K562 (cell line): ENCODE data around the gene PPP3CB. TPM values are rescaled to one million over a fixed set of nuclear protein-coding genes. Genes with fewer than 3 reads are reported as not detected.

Experiments
- AFF4 ChIP-seq: sonication (generic); formaldehyde crosslinking; IDR thresholded peaks from 2 replicates; pipeline ENCODE4 v1.8.0; 2023; ENCODE audit warnings: mild to moderate bottlenecking, missing genetic modification reagents
- CBFA2T3 ChIP-seq: fragments of 450-650 bp; IDR thresholded peaks from 2 replicates; pipeline ENCODE4 v1.6.1; 2017
- ETV6 ChIP-seq, 3 experiments: fragments of 150-350 bp in 1 of 3; sonication (generic) in 1 of 3; formaldehyde crosslinking in 1 of 3; IDR thresholded peaks; 2 replicates each; pipeline versions ENCODE4 v1.6.1 to v1.8.0; 2014 to 2022; ENCODE audit warnings: borderline replicate concordance in 2 of 3, low read depth in 2 of 3, antibody characterized with exemption in 1 of 3, low read length in 1 of 3, mild to moderate bottlenecking in 1 of 3, missing genetic modification reagents in 1 of 3
- JUN ChIP-seq, 2 experiments: sonication (generic) in 1 of 2; formaldehyde crosslinking in 1 of 2; IDR thresholded peaks; 2 replicates each; pipeline versions ENCODE4 v1.6.1 to v1.8.0; 2012 to 2022; ENCODE audit warnings: borderline replicate concordance in 2 of 2, mild to moderate bottlenecking in 2 of 2, improper control_type of control experiment in 1 of 2, low read depth in 1 of 2, low read length in 1 of 2, missing genetic modification reagents in 1 of 2
- KHSRP ChIP-seq: fragments of 450-650 bp; IDR thresholded peaks from 2 replicates; pipeline ENCODE4 v1.6.1; 2017
- MIER1 ChIP-seq: fragments of 450-650 bp; IDR thresholded peaks from 2 replicates; pipeline ENCODE4 v1.6.1; 2016; ENCODE audit warnings: antibody characterized with exemption, mild to moderate bottlenecking, low read depth
- MTF1 ChIP-seq: fragments of 250-450 bp; sonication (Bioruptor Pico); IDR thresholded peaks from 2 replicates; pipeline ENCODE4 v1.9.0; 2021; ENCODE audit warnings: moderate library complexity, mild to moderate bottlenecking, inconsistent platforms, borderline replicate concordance
- MYNN ChIP-seq, 2 experiments: sonication (generic); formaldehyde crosslinking in 1 of 2; IDR thresholded peaks; 2 replicates each; pipeline versions ENCODE4 v1.5.0 to v1.6.1; 2016 to 2020; ENCODE audit warnings: antibody characterized with exemption in 1 of 2, missing genetic modification reagents in 1 of 2
- PHB2 ChIP-seq: fragments of 450-650 bp; IDR thresholded peaks from 2 replicates; pipeline ENCODE4 v1.6.1; 2017; ENCODE audit warnings: low read depth
- PRMT5 ChIP-seq: sonication (generic); formaldehyde crosslinking; IDR thresholded peaks from 2 replicates; pipeline ENCODE4 v1.5.0; 2020; ENCODE audit warnings: missing genetic modification reagents
- SMARCE1 ChIP-seq: fragments of 450-650 bp; IDR thresholded peaks from 2 replicates; pipeline ENCODE4 v1.7.1; 2016; ENCODE audit warnings: mild to moderate bottlenecking
- SNRNP70 ChIP-seq: fragments of 200-400 bp; formaldehyde crosslinking; optimal IDR thresholded peaks from 2 replicates; pipeline ENCODE3; 2017; ENCODE audit warnings: low read depth, low read length
- TCF3 ChIP-seq: sonication (generic); formaldehyde crosslinking; IDR thresholded peaks from 2 replicates; pipeline ENCODE4 v1.4.0; 2020; ENCODE audit warnings: mild to moderate bottlenecking, missing genetic modification reagents
- XRCC3 ChIP-seq: fragments of 450-650 bp; IDR thresholded peaks from 2 replicates; pipeline ENCODE4 v1.6.1; 2017; ENCODE audit warnings: mild to moderate bottlenecking, moderate library complexity
- ZBTB26 ChIP-seq: fragments of 450-650 bp; formaldehyde crosslinking; IDR thresholded peaks from 2 replicates; pipeline ENCODE4 v1.4.0; 2022; ENCODE audit warnings: missing genetic modification characterization
- ZBTB8A ChIP-seq: fragments of 450-650 bp; IDR thresholded peaks from 2 replicates; pipeline ENCODE4 v1.6.1; 2018; ENCODE audit warnings: mild to moderate bottlenecking, moderate library complexity; ENCODE audit not compliant: partially characterized antibody
- ZNF12 ChIP-seq: sonication (generic); formaldehyde crosslinking; IDR thresholded peaks from 2 replicates; pipeline ENCODE4 v1.4.0; 2020; ENCODE audit warnings: mild to moderate bottlenecking, missing genetic modification reagents
- ZNF639 ChIP-seq, 2 experiments: fragments of 200-800 bp in 1 of 2; sonication (Bioruptor generic) in 1 of 2; sonication (generic) in 1 of 2; formaldehyde crosslinking in 1 of 2; IDR thresholded peaks in 1 of 2; conservative IDR thresholded peaks in 1 of 2; 2 replicates each; pipeline versions ENCODE4 v1.5.0 to v1.6.1; 2016 to 2020; ENCODE audit warnings: missing compliant biosample characterization in 1 of 2, missing genetic modification characterization in 1 of 2, missing genetic modification reagents in 1 of 2
- polyA plus RNA-seq, 8 experiments: library from polyadenylated mRNA; depleted of rRNA in 4 of 8; stranded (reverse) in 5 of 8; unstranded in 3 of 8; fragments of >200 nt; fragmentation: Nextera tagmentation in 2 of 8; fragmentation: Illumina TruSeq in 1 of 8; extraction: Ambion mirVana in 2 of 8; extraction: Trizol in 1 of 8; gene quantifications; 2 replicates each; pipeline versions ENCODE4 v1.2.1 to v1.2.3, GENCODE V29; 2011 to 2014; ENCODE audit warnings: inconsistent platforms in 1 of 8, missing spikeins in 1 of 8
- total RNA-seq, 7 experiments: library from RNA; depleted of rRNA in 6 of 7; stranded (reverse); fragments of >200 nt in 6 of 7; fragmentation: Illumina TruSeq in 2 of 7; extraction: Trizol in 2 of 7; gene quantifications; 2 replicates each; pipeline versions ENCODE4 v1.2.1 to v1.2.3, GENCODE V29; 2011 to 2021; ENCODE audit warnings: low replicate concordance in 1 of 7

The PPP3CB gene
- total and polyA plus RNA-seq, 9 of the 15 experiments (the other 6 are each of a cell fraction or from before 2014, with no cell fraction given): 9.6 to 27.6 (median 17.8) TPM

GRCh38 chr10:73456187-73456890, 39.5 kb downstream of the PPP3CB start (continued):
- TF ChIP-seq AFF4 (CRISPR knock-in tag) (peak; percentile 45; the same call in 1 of the 2 replicates), ZNF639 (CRISPR knock-in tag; conservative IDR thresholded peaks at IDR 0.05 in 1 of 2, IDR thresholded peaks at IDR 0.05 in 1 of 2) (peak in 1 of 2 experiments; percentile 97; a peak in 2 of 4 replicates), PHB2 (peak; percentile 99), PRMT5 (CRISPR knock-in tag) (no peak), MYNN (IDR thresholded peaks at IDR 0.05) (peak; percentile 80), MYNN (CRISPR knock-in tag; IDR thresholded peaks at IDR 0.05) (no peak), ZNF12 (no peak), CBFA2T3 (peak; percentile 100), ZBTB26 (CRISPR knock-in tag) (0 out of 2 replicates have a peak, but pooled peaks have one; percentile 40), SNRNP70 (no peak), JUN (IDR thresholded peaks at IDR 0.05; ENCODE audit: borderline replicate concordance, low read depth, low read length) (peak; percentile 62; the same call in 1 of the 2 replicates), JUN (CRISPR knock-in tag; IDR thresholded peaks at IDR 0.05; ENCODE audit: borderline replicate concordance) (no peak), XRCC3 (peak; percentile 90), KHSRP (peak; percentile 91), TCF3 (peak; percentile 100), ZBTB8A (peak; percentile 30), MIER1 (no peak), SMARCE1 (peak; percentile 98), ETV6 (IDR thresholded peaks at IDR 0.05; ENCODE audit: borderline replicate concordance in 1 of 2, low read depth in 2 of 2, low read length in 1 of 2) (peak in 1 of 2 experiments; percentile 51; a peak in 1 of 4 replicates), ETV6 (CRISPR knock-in tag; IDR thresholded peaks at IDR 0.05; ENCODE audit: borderline replicate concordance) (no peak), MTF1 (CRISPR knock-in tag) (no peak)
